Parathyroid adenoma (tissue), 2 donors: ENCODE data around the gene RHOF.

ENCODE experiments used
- H2AFZ ChIP-seq: fragments of 300-600 bp; sonication (generic); one replicate; pipeline ENCODE4 v1.7.0; 2017; ENCODE audit warnings: antibody characterized with exemption, mild to moderate bottlenecking
- H3K27ac ChIP-seq: fragments of 300-600 bp; sonication (generic); one replicate; pipeline ENCODE4 v1.7.0; 2017
- H3K27me3 ChIP-seq: fragments of 300-600 bp; sonication (generic); one replicate; pipeline ENCODE4 v1.7.0; 2017; ENCODE audit warnings: low read length; ENCODE audit not compliant: control insufficient read depth, insufficient read depth
- H3K36me3 ChIP-seq: fragments of 300-600 bp; sonication (generic); one replicate; pipeline ENCODE4 v1.7.0; 2017; ENCODE audit warnings: low read length; ENCODE audit not compliant: control insufficient read depth, insufficient read depth
- H3K4me1 ChIP-seq: fragments of 300-600 bp; sonication (generic); one replicate; pipeline ENCODE4 v1.7.0; 2017; ENCODE audit warnings: control low read depth
- H3K4me2 ChIP-seq: fragments of 300-600 bp; sonication (generic); one replicate; pipeline ENCODE4 v1.7.0; 2017; ENCODE audit warnings: low read length
- H3K4me3 ChIP-seq: fragments of 300-600 bp; sonication (generic); one replicate; pipeline ENCODE4 v1.7.0; 2017; ENCODE audit warnings: low read depth, low read length
- H3K79me2 ChIP-seq: fragments of 300-600 bp; sonication (generic); one replicate; pipeline ENCODE4 v1.7.0; 2017; ENCODE audit warnings: control low read depth
- H3K9ac ChIP-seq: fragments of 300-600 bp; sonication (generic); one replicate; pipeline ENCODE4 v1.7.0; 2017; ENCODE audit warnings: mild to moderate bottlenecking
- H3K9me3 ChIP-seq: fragments of 300-600 bp; sonication (generic); one replicate; pipeline ENCODE4 v1.7.0; 2017; ENCODE audit warnings: low read length; ENCODE audit not compliant: control insufficient read depth
- CTCF ChIP-seq: fragments of 300-600 bp; sonication (generic); IDR thresholded peaks from one replicate; pipeline ENCODE4 v1.7.0; 2017; ENCODE audit warnings: antibody characterized with exemption, mild to moderate bottlenecking
- donor health status: primary hyperparathyroidism.

The RHOF gene

GRCh38 chr12:121729021-121729420 lies 64.5 kb downstream of the RHOF start:
- peaks cover 3% of the 10 kb centered on the region for H3K79me2 ChIP-seq
- no peaks in the 10 kb centered on the region for H3K36me3 ChIP-seq
- no peaks in the 10 kb centered on the region for H3K4me1 ChIP-seq
- H3K27ac ChIP-seq: no peak overlapping the region
- H3K4me2 ChIP-seq: no peak overlapping the region
- no peak for TF ChIP-seq CTCF
- H3K9ac ChIP-seq: no peak overlapping the region
- H2AFZ ChIP-seq: no peak overlapping the region
- no peaks in the 10 kb centered on the region for H3K27me3 ChIP-seq
- H3K4me3 ChIP-seq: no peak overlapping the region
- no peaks in the 10 kb centered on the region for H3K9me3 ChIP-seq
